HG02571 (cell line): ENCODE data around the gene DUSP6.

Source experiments
- ATAC-seq: cut with Tn5 transposase; IDR thresholded peaks from one replicate; pipeline ENCODE4 v1.9.1; 2021; ENCODE audit warnings: mild to moderate bottlenecking, moderate library complexity; ENCODE audit not compliant: unreplicated experiment

Gene DUSP6

DNA sequence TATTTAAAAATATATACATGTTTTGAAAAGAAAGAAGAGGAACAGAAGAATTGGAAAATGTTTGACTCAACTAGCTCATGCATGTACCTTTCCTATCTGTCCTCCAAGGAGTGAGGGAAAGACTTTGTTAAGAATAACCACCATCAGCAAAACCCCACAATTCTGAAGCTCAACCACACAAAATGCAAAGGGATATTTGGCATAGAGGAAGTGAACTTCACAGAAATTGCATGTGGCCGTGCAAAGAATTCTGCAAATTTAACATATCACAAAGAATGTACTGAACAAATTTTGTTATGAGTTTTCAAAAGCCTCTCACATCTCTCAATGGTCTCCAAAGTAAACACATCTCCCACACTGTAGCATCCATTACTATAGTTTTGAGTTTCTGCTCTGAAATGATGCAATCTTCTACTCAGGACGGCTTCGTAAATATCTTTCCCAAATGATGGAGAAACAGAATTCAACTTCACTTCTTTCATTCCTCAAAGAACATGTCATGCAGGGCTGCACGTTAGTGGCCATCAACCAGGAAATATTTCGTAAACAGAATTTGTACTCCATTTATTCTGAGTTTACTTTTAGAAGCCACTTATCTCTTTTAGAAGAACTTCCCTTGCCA lies 17.6 kb downstream of the DUSP6 start:
- ATAC-seq = no peak

GRCh38 chr12:89333564-89334252 lies 18.6 kb downstream of the DUSP6 start:
- ATAC-seq = no peak

- no peak for ATAC-seq
Measured at GRCh38 chr12:89328151-89329030, 23.9 kb downstream of the DUSP6 start.

- ATAC-seq = no peak
Measured at GRCh38 chr12:89327486-89328094, 24.7 kb downstream of the DUSP6 start.

- ATAC-seq = no peak
Measured at GRCh38 chr12:89326239-89327040, 25.9 kb downstream of the DUSP6 start.

- no peak for ATAC-seq
Measured at GRCh38 chr12:89325495-89325894, 26.8 kb downstream of the DUSP6 start.

- ATAC-seq = no peak
Measured at GRCh38 chr12:89324437-89324836, 27.9 kb downstream of the DUSP6 start.

- ATAC-seq = no peak
Measured at GRCh38 chr12:89323568-89324218, 28.6 kb downstream of the DUSP6 start.

- no peak for ATAC-seq
Measured at GRCh38 chr12:89320735-89321134, 31.6 kb downstream of the DUSP6 start.

DNA sequence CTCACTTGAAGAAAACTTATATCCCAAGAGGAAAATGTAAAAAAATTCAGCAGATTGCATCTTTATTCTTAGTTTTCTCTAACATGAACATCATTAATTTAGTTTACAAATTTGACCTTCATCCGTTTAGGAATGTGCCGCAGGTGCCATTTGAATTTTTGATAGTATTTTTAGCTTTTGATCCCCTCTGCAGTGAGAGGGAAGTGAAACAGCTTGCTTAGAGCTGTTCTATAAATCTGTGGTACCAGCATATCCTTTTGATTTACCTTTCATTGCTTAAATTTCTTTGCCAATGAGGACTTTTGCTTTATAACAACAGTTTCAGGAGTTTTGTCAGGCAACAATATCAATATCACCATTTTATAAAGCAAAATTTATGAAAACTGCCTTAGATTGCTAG lies 32.7 kb downstream of the DUSP6 start:
- no peak for ATAC-seq

GRCh38 chr12:89319122-89319521 lies 33.2 kb downstream of the DUSP6 start:
- ATAC-seq = no peak

DNA sequence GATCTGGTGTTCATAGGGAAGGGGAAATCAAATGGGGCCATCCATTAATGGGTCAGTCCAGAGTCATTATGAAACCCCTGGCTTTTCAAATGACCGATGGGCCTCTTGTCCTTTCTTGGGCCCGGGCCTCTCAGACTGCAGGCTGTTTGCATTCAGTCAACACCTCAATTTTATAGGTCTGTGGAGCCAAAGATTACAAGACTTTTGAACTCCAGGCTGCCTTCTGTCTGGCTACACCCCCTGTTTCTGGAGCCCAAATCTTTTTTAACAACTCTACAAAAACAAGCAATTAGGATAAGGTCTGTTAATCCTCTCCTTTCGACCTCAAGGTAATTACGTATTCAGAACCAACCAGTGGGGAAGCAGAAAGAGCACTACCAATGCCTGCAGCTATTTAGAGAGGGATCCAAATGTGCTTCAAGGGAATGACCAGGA lies 35.6 kb downstream of the DUSP6 start:
- ATAC-seq = no peak

DNA sequence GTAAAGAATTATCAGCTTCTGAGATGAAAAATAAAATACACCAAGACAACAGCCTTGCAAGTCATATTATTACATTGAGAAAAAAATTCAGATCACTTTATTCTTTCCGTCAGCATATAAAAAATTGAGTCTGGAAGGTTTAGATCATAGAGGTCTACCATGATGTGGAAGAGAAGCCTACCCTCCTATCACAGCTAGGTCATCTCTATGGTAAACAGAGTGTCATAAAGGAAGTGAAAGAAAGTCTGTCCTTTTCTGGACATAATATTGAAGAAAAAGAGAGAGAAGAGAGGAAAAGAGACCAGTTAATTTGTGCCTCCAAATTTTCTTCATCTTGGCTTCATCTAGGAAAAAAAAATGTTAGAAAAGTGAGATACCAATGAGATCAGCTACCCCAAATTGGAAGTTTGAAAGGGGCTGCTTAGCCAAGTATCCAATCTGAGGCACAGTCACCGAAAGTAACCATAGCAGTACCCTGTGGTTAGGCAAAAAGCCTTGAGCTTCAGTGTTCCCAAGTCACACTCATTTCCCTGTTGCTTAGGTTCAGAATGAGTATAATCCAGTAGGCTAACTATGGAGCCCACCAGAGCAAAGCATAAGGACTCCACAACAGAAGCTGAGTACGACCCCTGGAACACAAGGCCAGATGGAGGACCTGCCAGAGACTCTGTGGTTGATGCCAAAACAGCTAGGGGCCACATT lies 38.1 kb downstream of the DUSP6 start:
- no peak for ATAC-seq

- ATAC-seq = no peak
Measured at GRCh38 chr12:89311703-89312293, 40.5 kb downstream of the DUSP6 start.

GRCh38 chr12:89309815-89310214 lies 42.5 kb downstream of the DUSP6 start:
- ATAC-seq = no peak

DNA sequence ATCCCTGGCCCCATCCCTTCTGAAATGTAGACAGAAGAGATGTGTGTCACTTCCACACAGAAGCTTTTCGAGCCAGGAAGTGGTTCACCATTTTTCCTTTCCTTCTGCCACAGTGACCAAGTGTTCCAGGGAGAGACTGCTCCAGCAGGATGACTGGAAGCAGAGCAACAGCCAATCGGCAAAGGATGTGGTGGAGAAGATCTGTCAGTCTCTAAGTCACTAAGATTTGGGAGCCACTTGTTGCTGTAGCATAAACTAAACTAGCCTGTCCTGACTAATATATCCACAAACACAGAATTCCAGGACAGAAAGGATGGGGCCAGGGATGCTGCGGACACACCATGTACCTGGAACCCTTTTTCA lies 42.9 kb downstream of the DUSP6 start:
- no peak for ATAC-seq

GRCh38 chr12:89307474-89308253 lies 44.6 kb downstream of the DUSP6 start:
- no peak for ATAC-seq

DNA sequence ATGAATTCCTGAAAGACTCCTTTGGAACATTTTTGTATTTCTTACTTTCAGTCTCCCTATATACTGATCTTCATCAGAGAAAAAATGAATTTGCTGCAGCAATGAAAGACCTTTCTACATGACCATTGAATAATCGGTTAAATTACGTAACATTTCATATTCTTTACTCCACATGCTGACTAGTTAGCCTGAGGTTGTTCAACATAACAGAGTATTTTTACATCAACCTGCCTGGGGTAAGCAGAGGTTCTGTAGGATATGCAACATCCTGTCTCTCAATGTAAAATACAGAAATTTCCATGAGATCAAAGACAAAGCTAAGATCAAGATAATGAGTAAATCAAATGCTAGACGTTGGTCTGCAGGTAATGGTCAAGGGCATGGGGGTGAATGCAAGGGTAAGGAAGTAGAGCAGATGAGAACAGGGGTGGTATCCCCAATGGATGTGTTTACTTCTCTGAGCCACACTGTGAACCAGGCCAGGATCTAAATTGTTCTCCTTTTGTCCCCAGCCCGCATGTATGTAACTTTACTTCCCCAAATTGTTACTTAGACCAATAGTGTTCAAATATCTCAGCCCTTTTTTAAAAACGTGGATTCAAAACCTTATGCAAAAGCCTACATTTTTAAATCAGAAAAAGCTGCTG lies 45.4 kb downstream of the DUSP6 start:
- no peak for ATAC-seq
